GM12891 (cell line): Measurements from ENCODE around the gene KCNC4.

Source experiments
- PAX5 ChIP-seq: IDR thresholded peaks from 2 replicates; pipeline ENCODE4 v1.6.1; 2011; ENCODE audit warnings: low read length, moderate library complexity, mild to moderate bottlenecking; ENCODE audit not compliant: insufficient read depth, severe bottlenecking
- POLR2A ChIP-seq: IDR thresholded peaks from 2 replicates; pipeline ENCODE4 v1.6.1; 2011; ENCODE audit warnings: low read depth, low read length, control low read depth
- POLR2AphosphoS5 ChIP-seq: IDR thresholded peaks from 2 replicates; pipeline ENCODE4 v1.6.1; 2011; ENCODE audit warnings: low read depth, low read length, control low read depth
- POU2F2 ChIP-seq: IDR thresholded peaks from 2 replicates; pipeline ENCODE4 v1.6.1; 2011; ENCODE audit warnings: low read depth, mild to moderate bottlenecking, control low read depth, low read length, moderate library complexity
- TAF1 ChIP-seq: IDR thresholded peaks from 2 replicates; pipeline ENCODE4 v1.6.1; 2011; ENCODE audit warnings: low read depth, low read length, control low read depth

DNA sequence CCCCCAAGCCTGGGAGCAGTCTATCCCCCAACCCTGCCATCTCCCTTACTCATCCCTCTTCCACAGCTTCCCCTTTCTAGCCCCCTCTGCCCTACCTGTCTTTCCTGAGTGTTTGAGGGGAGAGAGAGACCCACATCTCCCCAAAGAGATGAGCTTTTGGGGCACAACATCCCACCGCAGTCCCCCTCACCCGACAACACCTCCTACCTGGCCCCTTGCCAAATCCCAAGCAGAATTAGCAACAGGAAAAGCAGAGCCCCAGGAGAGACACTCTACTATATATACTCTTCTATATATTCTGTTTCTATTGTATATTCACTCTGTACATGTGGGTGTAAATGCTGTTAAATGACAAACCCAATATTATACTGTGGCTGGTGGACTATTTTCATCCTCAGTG lies 9.9 kb upstream of the KCNC4 start:
- TF ChIP-seq POLR2A (no peak), POLR2AphosphoS5 (no peak), TAF1 (no peak), PAX5 (no peak), POU2F2 (no peak)
